Neural progenitor cell (in vitro differentiated cells): ENCODE results near the gene PARD3B. TPM values are rescaled to one million over a fixed set of nuclear protein-coding genes. Genes with fewer than 3 reads are reported as not detected.

Experiments used
- DNase-seq: peaks from one replicate; pipeline ENCODE4 v3.0.0-alpha.2; 2016; ENCODE audit warnings: low spot score
- H2AFZ ChIP-seq: fragments of 200-600 bp; sonication (generic); replicated peaks from 2 replicates; pipeline ENCODE4 v1.6.1; 2016; ENCODE audit warnings: antibody characterized with exemption
- H3F3A ChIP-seq: fragments of 200-600 bp; sonication (generic); 2 replicates; pipeline ENCODE4 v1.6.1; 2016; ENCODE audit warnings: antibody characterized with exemption, low read depth
- H3K27ac ChIP-seq: fragments of 200-600 bp; sonication (generic); 2 replicates; pipeline ENCODE4 v1.5.1; 2016; ENCODE audit warnings: mild to moderate bottlenecking
- H3K27me3 ChIP-seq: fragments of 200-600 bp; sonication (generic); 2 replicates; pipeline ENCODE4 v1.6.1; 2016; ENCODE audit warnings: mild to moderate bottlenecking, moderate library complexity
- H3K36me3 ChIP-seq: fragments of 200-600 bp; sonication (generic); 2 replicates; pipeline ENCODE4 v1.5.1; 2016
- H3K4me1 ChIP-seq: fragments of 200-600 bp; sonication (generic); 2 replicates; pipeline ENCODE4 v1.6.1; 2016; ENCODE audit warnings: mixed run types
- H3K4me2 ChIP-seq: fragments of 200-600 bp; sonication (generic); 2 replicates; pipeline ENCODE4 v1.6.1; 2016
- H3K4me3 ChIP-seq: fragments of 200-600 bp; sonication (generic); 2 replicates; pipeline ENCODE4 v1.5.1; 2016
- H3K79me2 ChIP-seq: fragments of 200-600 bp; sonication (generic); 2 replicates; pipeline ENCODE4 v1.6.1; 2016; ENCODE audit warnings: low read depth
- H3K9ac ChIP-seq: fragments of 200-600 bp; sonication (generic); 2 replicates; pipeline ENCODE4 v1.6.1; 2016
- H3K9me3 ChIP-seq: fragments of 200-600 bp; sonication (generic); 2 replicates; pipeline ENCODE4 v1.5.1; 2016; ENCODE audit warnings: low read depth
- H4K20me1 ChIP-seq: fragments of 200-600 bp; sonication (generic); 2 replicates; pipeline ENCODE4 v1.6.1; 2016; ENCODE audit warnings: low read depth
- H3K27ac Mint-ChIP-seq: 3 replicates; pipeline ENCODE4 v1.8.0; 2021; ENCODE audit warnings: mixed read lengths
- H3K27me3 Mint-ChIP-seq: 2 replicates; pipeline ENCODE4 v1.8.0; 2022; ENCODE audit warnings: low read depth, mild to moderate bottlenecking, inconsistent platforms, moderate library complexity, mixed read lengths; ENCODE audit not compliant: insufficient read depth
- H3K36me3 Mint-ChIP-seq: 3 replicates; pipeline ENCODE4 v1.8.0; 2021; ENCODE audit warnings: mixed read lengths
- H3K4me1 Mint-ChIP-seq: 3 replicates; pipeline ENCODE4 v1.8.0; 2021; ENCODE audit warnings: mixed read lengths
- H3K4me3 Mint-ChIP-seq: 3 replicates; pipeline ENCODE4 v1.8.0; 2021; ENCODE audit warnings: mild to moderate bottlenecking, moderate library complexity, mixed read lengths
- H3K9me3 Mint-ChIP-seq: 3 replicates; pipeline ENCODE4 v1.8.0; 2020; ENCODE audit warnings: mixed read lengths
- EZH2 ChIP-seq: fragments of 200-600 bp; sonication (generic); IDR thresholded peaks from 2 replicates; pipeline ENCODE4 v1.6.1; 2017; ENCODE audit warnings: antibody characterized with exemption, mild to moderate bottlenecking, moderate library complexity
- EZH2phosphoT487 ChIP-seq: fragments of 200-600 bp; sonication (generic); IDR thresholded peaks from 2 replicates; pipeline ENCODE4 v1.6.1; 2017; ENCODE audit warnings: antibody characterized with exemption
- total RNA-seq: library from RNA; depleted of rRNA; stranded (reverse); fragments of >200 nt; gene quantifications from 2 replicates; pipeline ENCODE4 v1.2.3, GENCODE V29; 2015; ENCODE audit warnings: low replicate concordance
- TF ChIP-seq, protein P1 (sequence below): fragments of 200-600 bp; sonication (generic); IDR thresholded peaks from 2 replicates; pipeline ENCODE4 v1.5.1; 2017; ENCODE audit warnings: antibody characterized with exemption, mild to moderate bottlenecking

PARD3B gene
- total RNA-seq, 1 donor from 2014 or later, result 8.4 TPM

DNA sequence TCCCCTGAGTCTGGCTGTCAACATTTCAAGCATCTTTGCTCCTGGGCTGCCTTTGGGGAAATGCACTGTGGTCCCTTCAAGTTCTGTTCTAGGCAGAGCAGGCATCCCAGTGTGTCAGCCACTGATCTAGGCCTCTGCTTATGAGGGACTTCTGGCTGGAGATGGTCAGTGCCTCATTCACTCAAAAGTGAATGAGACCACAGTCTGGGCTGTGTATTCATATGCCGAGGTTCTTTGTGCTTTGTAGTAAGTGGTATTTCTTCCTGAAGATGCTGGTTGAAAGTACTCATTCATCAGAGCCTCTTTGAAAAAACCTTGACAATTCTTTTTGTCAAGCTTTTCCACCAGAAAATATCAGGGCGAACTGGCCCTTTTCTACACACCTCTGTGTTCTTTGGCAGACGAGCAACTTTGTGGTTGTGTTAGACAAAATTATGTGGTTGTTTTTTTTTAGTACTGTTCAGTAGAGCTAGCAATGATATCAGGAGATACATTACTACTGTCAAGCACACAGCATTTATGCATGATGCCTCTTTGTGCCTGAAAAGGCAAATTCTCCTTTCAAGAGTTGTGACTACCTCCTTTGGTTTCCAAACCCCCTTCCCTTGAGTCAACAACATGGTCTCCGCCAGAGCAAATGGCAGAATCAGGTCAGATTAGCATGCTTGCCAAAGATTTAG is 626.1 kb downstream of the PARD3B start:
- peaks cover 4% of the 10 kb centered on the region for H3K4me1 Mint-ChIP-seq
- H3K36me3 Mint-ChIP-seq, result no peaks in the 10 kb centered on the region
- H3K9ac ChIP-seq, result no peak overlapping the region
- no peak overlapping the region for H2AFZ ChIP-seq
- H3K36me3 ChIP-seq, result no peaks in the 10 kb centered on the region
- TF ChIP-seq, protein P1, sequence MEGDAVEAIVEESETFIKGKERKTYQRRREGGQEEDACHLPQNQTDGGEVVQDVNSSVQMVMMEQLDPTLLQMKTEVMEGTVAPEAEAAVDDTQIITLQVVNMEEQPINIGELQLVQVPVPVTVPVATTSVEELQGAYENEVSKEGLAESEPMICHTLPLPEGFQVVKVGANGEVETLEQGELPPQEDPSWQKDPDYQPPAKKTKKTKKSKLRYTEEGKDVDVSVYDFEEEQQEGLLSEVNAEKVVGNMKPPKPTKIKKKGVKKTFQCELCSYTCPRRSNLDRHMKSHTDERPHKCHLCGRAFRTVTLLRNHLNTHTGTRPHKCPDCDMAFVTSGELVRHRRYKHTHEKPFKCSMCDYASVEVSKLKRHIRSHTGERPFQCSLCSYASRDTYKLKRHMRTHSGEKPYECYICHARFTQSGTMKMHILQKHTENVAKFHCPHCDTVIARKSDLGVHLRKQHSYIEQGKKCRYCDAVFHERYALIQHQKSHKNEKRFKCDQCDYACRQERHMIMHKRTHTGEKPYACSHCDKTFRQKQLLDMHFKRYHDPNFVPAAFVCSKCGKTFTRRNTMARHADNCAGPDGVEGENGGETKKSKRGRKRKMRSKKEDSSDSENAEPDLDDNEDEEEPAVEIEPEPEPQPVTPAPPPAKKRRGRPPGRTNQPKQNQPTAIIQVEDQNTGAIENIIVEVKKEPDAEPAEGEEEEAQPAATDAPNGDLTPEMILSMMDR, result no peak
- TF ChIP-seq EZH2phosphoT487 (no peak), EZH2 (no peak)
- no peaks in the 10 kb centered on the region for H3K9me3 Mint-ChIP-seq
- H3K4me3 Mint-ChIP-seq, result no peak overlapping the region
- peaks cover 4% of the 10 kb centered on the region for H3K4me1 ChIP-seq
- no peaks in the 10 kb centered on the region for H3K9me3 ChIP-seq
- no peaks in the 10 kb centered on the region for H3K27me3 ChIP-seq
- H3K4me2 ChIP-seq, result no peak overlapping the region
- H3K27me3 Mint-ChIP-seq, result no peaks in the 10 kb centered on the region
- H3K27ac Mint-ChIP-seq, result no peak overlapping the region
- DNase-seq, result no peak
- no peaks in the 10 kb centered on the region for H3K79me2 ChIP-seq
- H4K20me1 ChIP-seq, result no peaks in the 10 kb centered on the region
- no peak overlapping the region for H3K4me3 ChIP-seq
- no peaks in the 10 kb centered on the region for H3F3A ChIP-seq
- no peak overlapping the region for H3K27ac ChIP-seq

GRCh38 chr2:205175831-205176230 is 630.6 kb downstream of the PARD3B start:
- H3K79me2 ChIP-seq, result no peaks in the 10 kb centered on the region
- Mint-ChIP-seq H3K4me3 (no peak overlapping the region), H3K9me3 (no peaks in the 10 kb centered on the region), H3K36me3 (no peaks in the 10 kb centered on the region), H3K4me1 (peaks cover 4% of the 10 kb centered on the region), H3K27me3 (no peaks in the 10 kb centered on the region), H3K27ac (no peak overlapping the region)
- no peak overlapping the region for H3K4me2 ChIP-seq
- no peaks in the 10 kb centered on the region for H4K20me1 ChIP-seq
- TF ChIP-seq, protein P1, result no peak
- no peak for TF ChIP-seq EZH2
- no peak for TF ChIP-seq EZH2phosphoT487
- DNase-seq, result no peak
- H3K9ac ChIP-seq, result no peak overlapping the region
- H3K9me3 ChIP-seq, result no peaks in the 10 kb centered on the region
- peaks cover 6% of the 10 kb centered on the region for H3K4me1 ChIP-seq
- no peak overlapping the region for H3K27ac ChIP-seq
- H3K27me3 ChIP-seq, result no peaks in the 10 kb centered on the region
- no peaks in the 10 kb centered on the region for H3K36me3 ChIP-seq
- no peak overlapping the region for H2AFZ ChIP-seq
- H3F3A ChIP-seq, result no peaks in the 10 kb centered on the region
- no peak overlapping the region for H3K4me3 ChIP-seq

- Mint-ChIP-seq H3K9me3 (no peaks in the 10 kb centered on the region), H3K27ac (no peak overlapping the region), H3K36me3 (peaks cover under 1% of the 10 kb centered on the region), H3K27me3 (no peaks in the 10 kb centered on the region), H3K4me1 (peaks cover 4% of the 10 kb centered on the region), H3K4me3 (no peak overlapping the region)
- no peak overlapping the region for H2AFZ ChIP-seq
- H3F3A ChIP-seq, result no peaks in the 10 kb centered on the region
- H3K4me1 ChIP-seq, result peaks cover 6% of the 10 kb centered on the region
- H3K9me3 ChIP-seq, result no peaks in the 10 kb centered on the region
- H3K4me3 ChIP-seq, result no peak overlapping the region
- no peak for DNase-seq
- TF ChIP-seq EZH2phosphoT487 (no peak), EZH2 (no peak)
- TF ChIP-seq, protein P1, result no peak
- H3K9ac ChIP-seq, result no peak overlapping the region
- no peaks in the 10 kb centered on the region for H3K79me2 ChIP-seq
- H3K36me3 ChIP-seq, result no peaks in the 10 kb centered on the region
- no peak overlapping the region for H3K4me2 ChIP-seq
- no peak overlapping the region for H3K27ac ChIP-seq
- no peaks in the 10 kb centered on the region for H3K27me3 ChIP-seq
- H4K20me1 ChIP-seq, result no peaks in the 10 kb centered on the region
Measured at GRCh38 chr2:205176546-205176945, 631.3 kb downstream of the PARD3B start.
